ENCODE data around the gene NFASC. TPM values are rescaled to one million over a fixed set of nuclear protein-coding genes. Genes with fewer than 3 reads are reported as not detected.
A peak's percentile ranks its signal among the peaks of the same experiment; 100 is the strongest.

The NFASC gene
- total RNA-seq, 2 experiments from 2014 or later: 0.10 to 0.20 TPM

DNA sequence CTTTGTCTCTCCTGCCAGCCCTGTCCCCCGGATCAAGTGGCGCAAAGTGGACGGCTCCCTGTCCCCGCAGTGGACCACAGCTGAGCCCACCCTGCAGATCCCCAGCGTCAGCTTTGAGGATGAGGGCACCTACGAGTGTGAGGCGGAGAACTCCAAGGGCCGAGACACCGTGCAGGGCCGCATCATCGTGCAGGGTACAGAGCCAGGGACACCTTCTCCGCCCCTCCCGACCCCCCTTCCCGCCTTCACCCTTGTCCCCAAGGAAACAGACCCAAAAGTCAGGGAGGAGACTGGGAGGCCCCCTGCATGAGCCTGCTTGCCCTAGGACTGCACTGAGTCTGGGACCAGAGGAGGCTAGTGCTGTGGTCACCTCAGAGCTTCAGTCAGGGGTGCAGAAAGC is 190.6 kb downstream of the NFASC start:
- CTCF ChIA-PET: interaction anchor here (0.5 to 4.2 kb wide), 37 partner anchors 9 to 434 kb away, joined by 3 to 116 read pairs (median 5); no protein-coding TSS in a partner anchor
- intact Hi-C loops (cut with micrococcal nuclease): loop anchor here (1.0 kb wide), 2 partner anchors 72 to 86 kb away; no protein-coding TSS in a partner anchor
- DNase-seq: no peak

DNA sequence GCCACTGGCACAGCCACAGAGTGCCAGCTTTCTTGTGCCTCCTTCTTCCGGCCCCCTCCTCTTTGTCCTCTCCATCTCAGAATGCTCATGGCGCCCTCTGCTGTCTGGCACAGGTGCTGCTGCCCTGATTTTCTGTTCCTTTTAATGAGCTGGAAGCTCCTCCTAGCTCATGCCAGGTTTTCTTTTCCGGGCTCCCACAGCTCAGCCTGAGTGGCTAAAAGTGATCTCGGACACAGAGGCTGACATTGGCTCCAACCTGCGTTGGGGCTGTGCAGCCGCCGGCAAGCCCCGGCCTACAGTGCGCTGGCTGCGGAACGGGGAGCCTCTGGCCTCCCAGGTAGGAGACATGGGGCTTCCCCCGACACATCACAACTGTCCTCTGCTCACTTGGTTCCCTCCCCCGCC is 191.0 kb downstream of the NFASC start:
- Mint-ChIP-seq H3K27ac (no peak overlapping the region), H3K36me3 (ENCODE audit: low read depth) (no peaks in the 10 kb centered on the region), H3K4me1 (ENCODE audit: low read depth) (peaks cover 2% of the 10 kb centered on the region), H3K27me3 (ENCODE audit: low read depth) (no peaks in the 10 kb centered on the region), H3K4me3 (no peak overlapping the region), H3K9me3 (no peaks in the 10 kb centered on the region)
- intact Hi-C loops (cut with micrococcal nuclease): loop anchor here (1.0 kb wide), 2 partner anchors 72 to 86 kb away; no protein-coding TSS in a partner anchor
- DNase-seq: peak; percentile 90
- CTCF ChIA-PET: interaction anchor here (0.5 to 4.2 kb wide), 40 partner anchors 9 to 435 kb away, joined by 3 to 116 read pairs (median 4); partner anchors contain the start of gene RBBP5

More for the DNA sequence above, 190.6 kb downstream of the NFASC start:
- H3K4me1 Mint-ChIP-seq (ENCODE audit: low read depth): peaks cover 2% of the 10 kb centered on the region
- no peak overlapping the region for H3K4me3 Mint-ChIP-seq
- no peaks in the 10 kb centered on the region for H3K36me3 Mint-ChIP-seq (ENCODE audit: low read depth)
- H3K27ac Mint-ChIP-seq: no peak overlapping the region
- no peaks in the 10 kb centered on the region for H3K27me3 Mint-ChIP-seq (ENCODE audit: low read depth)
- no peaks in the 10 kb centered on the region for H3K9me3 Mint-ChIP-seq

DNA sequence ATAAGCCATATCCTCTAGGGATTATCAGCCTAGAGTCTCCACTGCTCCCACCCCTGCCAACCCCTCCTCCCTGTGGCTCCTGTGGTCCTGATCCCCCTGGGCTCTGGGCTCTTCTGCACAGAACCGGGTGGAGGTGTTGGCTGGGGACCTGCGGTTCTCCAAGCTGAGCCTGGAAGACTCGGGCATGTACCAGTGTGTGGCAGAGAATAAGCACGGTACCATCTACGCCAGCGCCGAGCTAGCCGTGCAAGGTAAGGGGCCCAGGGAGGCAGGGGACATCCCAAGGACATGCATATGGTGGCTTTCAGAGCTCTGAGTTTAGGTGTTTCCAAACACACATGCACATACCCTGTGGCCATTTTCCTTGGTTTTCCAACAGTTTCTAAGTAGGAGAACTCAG is 191.7 kb downstream of the NFASC start:
- no peak overlapping the region for H3K27ac Mint-ChIP-seq
- CTCF ChIA-PET: interaction anchor here (0.6 to 4.2 kb wide), 21 partner anchors 8 to 357 kb away, joined by 3 to 116 read pairs (median 5); partner anchors contain the start of gene RBBP5
- H3K9me3 Mint-ChIP-seq: no peaks in the 10 kb centered on the region
- no peak for DNase-seq
- no peaks in the 10 kb centered on the region for H3K36me3 Mint-ChIP-seq (ENCODE audit: low read depth)
- H3K4me1 Mint-ChIP-seq (ENCODE audit: low read depth): peaks cover 2% of the 10 kb centered on the region
- H3K27me3 Mint-ChIP-seq (ENCODE audit: low read depth): no peaks in the 10 kb centered on the region
- H3K4me3 Mint-ChIP-seq: no peak overlapping the region
- intact Hi-C loops (cut with micrococcal nuclease): no loop called here

DNA sequence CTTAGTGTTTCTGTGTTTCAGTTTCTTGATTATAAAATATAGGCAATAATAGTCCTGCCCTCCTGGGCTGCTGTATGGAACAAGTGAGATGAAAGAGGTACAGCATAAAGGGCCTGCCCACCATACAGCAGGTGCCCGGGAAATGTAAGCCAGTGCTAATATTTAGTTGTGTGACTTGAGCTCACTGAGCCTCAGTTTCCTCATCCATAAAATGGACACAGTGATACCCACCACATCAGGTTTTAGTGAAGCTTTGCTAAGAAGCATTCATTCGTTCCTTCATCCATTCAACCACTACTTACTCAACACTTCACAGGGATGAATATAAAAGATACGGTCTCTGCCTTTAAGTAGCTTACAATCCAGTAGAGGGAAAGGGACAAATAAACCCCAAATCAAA is 192.2 kb downstream of the NFASC start:
- intact Hi-C loops (cut with micrococcal nuclease): no loop called here
- DNase-seq: no peak

DNA sequence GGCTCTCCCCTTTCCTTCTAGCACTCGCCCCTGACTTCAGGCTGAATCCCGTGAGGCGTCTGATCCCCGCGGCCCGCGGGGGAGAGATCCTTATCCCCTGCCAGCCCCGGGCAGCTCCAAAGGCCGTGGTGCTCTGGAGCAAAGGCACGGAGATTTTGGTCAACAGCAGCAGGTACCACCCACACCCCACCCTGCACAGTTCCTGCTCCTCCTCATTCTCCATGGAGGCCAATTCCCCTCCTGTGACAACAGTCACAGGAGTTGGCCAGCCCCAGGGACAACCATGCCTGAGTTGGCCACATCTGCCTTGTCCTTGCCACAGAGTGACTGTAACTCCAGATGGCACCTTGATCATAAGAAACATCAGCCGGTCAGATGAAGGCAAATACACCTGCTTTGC is 193.6 kb downstream of the NFASC start:
- no peak overlapping the region for H3K27ac Mint-ChIP-seq
- no peaks in the 10 kb centered on the region for H3K36me3 Mint-ChIP-seq (ENCODE audit: low read depth)
- H3K9me3 Mint-ChIP-seq: no peaks in the 10 kb centered on the region
- CTCF ChIA-PET: interaction anchor here (0.7 to 4.2 kb wide), 5 partner anchors 75 to 231 kb away, joined by 3 to 116 read pairs (median 36); no protein-coding TSS in a partner anchor
- intact Hi-C loops (cut with micrococcal nuclease): no loop called here
- no peaks in the 10 kb centered on the region for H3K27me3 Mint-ChIP-seq (ENCODE audit: low read depth)
- DNase-seq: no peak
- peaks cover 2% of the 10 kb centered on the region for H3K4me1 Mint-ChIP-seq (ENCODE audit: low read depth)
- no peak overlapping the region for H3K4me3 Mint-ChIP-seq

More for the DNA sequence above, 192.2 kb downstream of the NFASC start:
- CTCF ChIA-PET: interaction anchor here (0.6 to 4.2 kb wide), 12 partner anchors 19 to 316 kb away, joined by 3 to 116 read pairs (median 8); no protein-coding TSS in a partner anchor
- no peaks in the 10 kb centered on the region for H3K9me3 Mint-ChIP-seq
- no peaks in the 10 kb centered on the region for H3K27me3 Mint-ChIP-seq (ENCODE audit: low read depth)
- no peaks in the 10 kb centered on the region for H3K36me3 Mint-ChIP-seq (ENCODE audit: low read depth)
- peaks cover 2% of the 10 kb centered on the region for H3K4me1 Mint-ChIP-seq (ENCODE audit: low read depth)
- no peak overlapping the region for H3K27ac Mint-ChIP-seq
- no peak overlapping the region for H3K4me3 Mint-ChIP-seq

DNA sequence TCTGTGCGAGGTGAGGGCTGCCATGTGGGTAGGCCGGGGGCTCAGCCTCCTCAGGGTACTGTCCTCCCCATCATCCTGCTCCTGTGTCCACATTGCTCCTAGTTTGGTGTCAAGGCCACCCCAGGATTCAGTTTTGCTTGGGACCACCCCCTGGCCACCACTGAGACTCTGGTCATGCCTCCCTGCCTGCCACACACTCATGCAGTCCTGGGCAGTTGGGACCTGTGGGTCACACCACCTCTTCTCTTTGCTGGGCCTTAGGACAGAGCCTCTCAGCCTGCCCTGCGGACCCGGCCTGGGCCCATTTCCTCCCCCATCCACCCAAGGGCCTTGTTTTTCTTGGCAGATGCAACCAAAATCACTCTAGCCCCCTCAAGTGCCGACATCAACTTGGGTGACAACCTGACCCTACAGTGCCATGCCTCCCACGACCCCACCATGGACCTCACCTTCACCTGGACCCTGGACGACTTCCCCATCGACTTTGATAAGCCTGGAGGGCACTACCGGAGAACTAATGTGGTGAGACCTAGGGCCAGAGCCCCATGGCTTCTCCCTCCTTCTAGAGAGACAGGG is 194.2 kb downstream of the NFASC start:
- peaks cover 2% of the 10 kb centered on the region for H3K4me1 Mint-ChIP-seq (ENCODE audit: low read depth)
- no peak overlapping the region for H3K4me3 Mint-ChIP-seq
- DNase-seq: no peak
- H3K36me3 Mint-ChIP-seq (ENCODE audit: low read depth): no peaks in the 10 kb centered on the region
- H3K27me3 Mint-ChIP-seq (ENCODE audit: low read depth): no peaks in the 10 kb centered on the region
- CTCF ChIA-PET: interaction anchor here (3.8 kb wide), 1 partner anchor 92 kb away, joined by 36 read pairs; no protein-coding TSS in a partner anchor
- H3K27ac Mint-ChIP-seq: no peak overlapping the region
- intact Hi-C loops (cut with micrococcal nuclease): no loop called here
- no peaks in the 10 kb centered on the region for H3K9me3 Mint-ChIP-seq

DNA sequence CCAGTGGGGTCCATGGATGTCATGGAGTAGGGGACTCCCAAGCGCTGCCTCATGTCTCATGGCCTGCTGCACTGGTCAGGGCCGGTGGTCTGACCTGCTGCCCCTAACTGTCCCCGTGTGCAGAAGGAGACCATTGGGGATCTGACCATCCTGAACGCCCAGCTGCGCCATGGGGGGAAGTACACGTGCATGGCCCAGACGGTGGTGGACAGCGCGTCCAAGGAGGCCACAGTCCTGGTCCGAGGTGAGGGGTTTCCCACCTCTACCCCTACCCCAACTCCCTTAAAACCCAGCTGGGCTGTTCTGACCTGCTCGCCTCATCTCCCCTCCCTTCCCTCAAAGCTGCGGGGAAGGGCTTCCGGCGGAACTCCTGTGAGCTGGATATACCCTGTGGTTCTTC is 195.0 kb downstream of the NFASC start:
- CTCF ChIA-PET: interaction anchor here (0.8 kb wide), 1 partner anchor 124 kb away, joined by 4 read pairs; no protein-coding TSS in a partner anchor
- Mint-ChIP-seq H3K9me3 (no peaks in the 10 kb centered on the region), H3K36me3 (ENCODE audit: low read depth) (no peaks in the 10 kb centered on the region), H3K27ac (no peak overlapping the region), H3K4me3 (no peak overlapping the region), H3K27me3 (ENCODE audit: low read depth) (no peaks in the 10 kb centered on the region), H3K4me1 (ENCODE audit: low read depth) (peaks cover 2% of the 10 kb centered on the region)
- no peak for DNase-seq
- intact Hi-C loops (cut with micrococcal nuclease): no loop called here

DNA sequence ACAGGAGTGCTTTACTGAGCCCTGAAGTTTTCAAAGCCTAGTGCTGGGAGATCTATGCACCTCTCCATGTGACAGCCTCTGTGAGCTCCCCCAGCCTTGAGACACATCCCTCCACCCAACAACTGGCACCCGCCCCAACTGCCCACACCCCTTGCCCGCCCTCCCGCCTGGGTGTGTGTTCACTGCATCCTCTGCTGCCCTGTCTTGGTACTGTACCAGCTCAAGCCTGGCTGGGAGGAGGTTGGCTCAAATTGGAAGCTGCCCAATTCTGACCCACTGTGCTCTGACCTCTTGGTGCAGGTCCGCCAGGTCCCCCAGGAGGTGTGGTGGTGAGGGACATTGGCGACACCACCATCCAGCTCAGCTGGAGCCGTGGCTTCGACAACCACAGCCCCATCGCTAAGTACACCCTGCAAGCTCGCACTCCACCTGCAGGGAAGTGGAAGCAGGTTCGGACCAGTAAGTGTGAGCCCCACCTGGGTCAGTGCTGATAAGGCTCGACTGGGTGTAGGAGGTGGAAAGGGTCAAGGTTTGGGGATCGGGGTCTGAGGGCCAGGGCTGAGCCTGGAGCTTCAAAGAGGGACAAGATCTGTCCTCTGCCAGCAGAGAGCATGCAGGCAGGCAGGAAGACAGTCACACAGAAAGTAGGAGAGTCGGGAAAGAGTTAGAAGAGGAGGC is 195.6 kb downstream of the NFASC start:
- Mint-ChIP-seq H3K4me3 (no peak overlapping the region), H3K36me3 (ENCODE audit: low read depth) (no peaks in the 10 kb centered on the region), H3K27ac (no peak overlapping the region), H3K9me3 (no peaks in the 10 kb centered on the region), H3K27me3 (ENCODE audit: low read depth) (no peaks in the 10 kb centered on the region), H3K4me1 (ENCODE audit: low read depth) (peaks cover 2% of the 10 kb centered on the region)
- intact Hi-C loops (cut with micrococcal nuclease): no loop called here
- no peak for DNase-seq
- CTCF ChIA-PET: interaction anchor here (0.8 kb wide), 1 partner anchor 125 kb away, joined by 4 read pairs; no protein-coding TSS in a partner anchor

DNA sequence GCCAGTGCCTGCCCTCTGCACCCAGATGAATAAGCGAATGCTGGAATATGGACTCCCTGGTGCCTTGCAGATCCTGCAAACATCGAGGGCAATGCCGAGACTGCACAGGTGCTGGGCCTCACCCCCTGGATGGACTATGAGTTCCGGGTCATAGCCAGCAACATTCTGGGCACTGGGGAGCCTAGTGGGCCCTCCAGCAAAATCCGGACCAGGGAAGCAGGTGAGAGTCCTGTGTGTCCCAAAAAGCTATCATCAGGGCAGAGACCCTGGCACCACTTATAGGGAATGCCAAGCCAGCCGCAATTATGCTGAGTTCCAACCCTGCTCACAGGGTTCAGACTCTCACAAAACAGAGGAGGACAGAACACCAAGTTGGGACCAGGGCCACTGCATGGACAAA is 196.4 kb downstream of the NFASC start:
- Mint-ChIP-seq H3K9me3 (no peaks in the 10 kb centered on the region), H3K27me3 (ENCODE audit: low read depth) (no peaks in the 10 kb centered on the region), H3K4me3 (no peak overlapping the region), H3K27ac (no peak overlapping the region), H3K4me1 (ENCODE audit: low read depth) (no peaks in the 10 kb centered on the region), H3K36me3 (ENCODE audit: low read depth) (no peaks in the 10 kb centered on the region)
- DNase-seq: no peak
- intact Hi-C loops (cut with micrococcal nuclease): no loop called here
- CTCF ChIA-PET: no interaction called here

DNA sequence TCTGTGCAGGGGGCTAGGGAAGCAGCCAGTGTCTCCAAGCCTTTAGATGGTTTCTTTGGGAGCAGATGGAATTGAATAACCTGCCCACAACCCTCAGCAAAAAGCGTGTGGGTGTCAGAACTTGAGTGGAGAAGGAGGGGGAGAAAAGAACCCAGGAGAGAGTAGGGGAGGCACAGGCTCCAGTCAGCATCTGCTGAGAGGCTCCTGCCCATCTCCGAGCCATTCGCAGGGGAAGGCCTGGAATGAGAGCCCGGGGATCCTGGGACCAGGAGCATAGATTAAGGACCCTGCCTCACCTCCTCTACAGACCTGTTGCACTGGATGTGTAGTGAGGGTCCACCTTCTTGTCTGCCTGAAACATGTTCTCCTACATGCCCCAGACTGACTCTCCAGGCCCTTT is 197.3 kb downstream of the NFASC start:
- Mint-ChIP-seq H3K4me1 (ENCODE audit: low read depth) (no peaks in the 10 kb centered on the region), H3K27me3 (ENCODE audit: low read depth) (no peaks in the 10 kb centered on the region), H3K27ac (no peak overlapping the region), H3K9me3 (no peaks in the 10 kb centered on the region), H3K4me3 (no peak overlapping the region), H3K36me3 (ENCODE audit: low read depth) (no peaks in the 10 kb centered on the region)
- CTCF ChIA-PET: no interaction called here
- intact Hi-C loops (cut with micrococcal nuclease): no loop called here
- no peak for DNase-seq

DNA sequence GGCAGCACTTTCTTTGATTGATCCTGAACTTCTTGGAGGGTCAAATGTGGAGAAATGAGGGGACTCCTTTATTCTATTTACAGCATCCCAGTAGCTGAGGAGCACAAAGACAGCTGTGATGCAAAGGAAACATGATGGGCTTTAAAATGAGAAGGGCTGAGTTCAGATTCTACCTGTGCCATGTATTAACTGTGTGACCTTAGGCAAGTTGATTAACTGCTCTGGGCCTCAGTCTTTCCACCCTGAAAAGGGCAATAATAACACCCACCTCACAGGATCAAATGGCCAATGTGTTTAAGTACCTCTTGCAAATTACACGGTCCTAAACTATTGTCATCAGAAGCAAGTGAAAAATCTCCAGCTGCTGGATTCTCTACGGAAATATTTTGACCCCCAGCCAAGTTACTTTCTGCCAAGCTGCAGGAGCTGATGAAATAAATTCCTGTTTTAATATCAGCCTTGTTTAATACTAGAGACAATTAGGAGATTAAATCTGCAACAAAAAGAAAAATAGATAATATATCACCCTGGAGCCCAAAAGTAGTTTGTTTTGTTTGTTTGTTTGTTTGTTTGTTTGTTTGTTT is 197.9 kb downstream of the NFASC start:
- no peak overlapping the region for H3K27ac Mint-ChIP-seq
- CTCF ChIA-PET: no interaction called here
- no peak overlapping the region for H3K4me3 Mint-ChIP-seq
- intact Hi-C loops (cut with micrococcal nuclease): no loop called here
- H3K36me3 Mint-ChIP-seq (ENCODE audit: low read depth): no peaks in the 10 kb centered on the region
- H3K9me3 Mint-ChIP-seq: no peaks in the 10 kb centered on the region
- H3K4me1 Mint-ChIP-seq (ENCODE audit: low read depth): no peaks in the 10 kb centered on the region
- no peak for DNase-seq
- H3K27me3 Mint-ChIP-seq (ENCODE audit: low read depth): no peaks in the 10 kb centered on the region

DNA sequence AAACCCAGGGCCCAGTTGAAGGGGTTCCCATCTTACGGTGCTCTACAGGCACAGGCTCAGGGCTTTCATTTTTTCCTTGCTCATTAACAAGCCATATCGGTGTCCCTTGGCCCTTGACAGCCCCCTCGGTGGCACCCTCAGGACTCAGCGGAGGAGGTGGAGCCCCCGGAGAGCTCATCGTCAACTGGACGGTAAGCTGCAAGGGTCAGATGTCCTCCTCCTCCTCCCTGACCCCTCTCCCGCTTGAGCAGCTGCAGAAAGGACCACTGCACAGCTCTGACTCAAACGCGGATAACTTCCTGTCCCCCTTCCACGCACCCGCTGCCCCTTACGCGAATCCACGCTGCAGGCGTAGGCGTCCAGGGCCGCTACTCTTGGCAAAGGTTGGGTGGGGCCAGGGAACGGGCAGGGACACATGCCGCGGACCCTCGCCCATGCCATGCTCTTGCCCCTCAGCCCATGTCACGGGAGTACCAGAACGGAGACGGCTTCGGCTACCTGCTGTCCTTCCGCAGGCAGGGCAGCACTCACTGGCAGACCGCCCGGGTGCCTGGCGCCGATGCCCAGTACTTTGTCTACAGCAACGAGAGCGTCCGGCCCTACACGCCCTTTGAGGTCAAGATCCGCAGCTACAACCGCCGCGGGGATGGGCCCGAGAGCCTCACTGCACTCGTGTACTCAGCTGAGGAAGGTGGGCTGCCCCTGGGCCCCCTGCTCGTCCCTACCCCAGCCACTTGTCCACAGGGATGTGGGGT is 198.9 kb downstream of the NFASC start:
- H3K27ac Mint-ChIP-seq: no peak overlapping the region
- H3K27me3 Mint-ChIP-seq (ENCODE audit: low read depth): no peaks in the 10 kb centered on the region
- H3K4me1 Mint-ChIP-seq (ENCODE audit: low read depth): no peaks in the 10 kb centered on the region
- H3K4me3 Mint-ChIP-seq: no peak overlapping the region
- DNase-seq: no peak
- H3K9me3 Mint-ChIP-seq: no peaks in the 10 kb centered on the region
- H3K36me3 Mint-ChIP-seq (ENCODE audit: low read depth): no peaks in the 10 kb centered on the region
- CTCF ChIA-PET: interaction anchor here (2.7 kb wide), 1 partner anchor 8 kb away, joined by 16 read pairs; no protein-coding TSS in a partner anchor
- intact Hi-C loops (cut with micrococcal nuclease): no loop called here

Data from activated naive CD4-positive, alpha-beta T cell treated with anti-CD3 and anti-CD28 coated beads for 36 hours (primary cell).